HEK293 (cell line): ENCODE data around the gene SLC22A3.
"Not testable (repeated sequence)": the region's sequence is repeated elsewhere in the genome, so short reads cannot be mapped to it uniquely, and the experiment has no call there.

Experiments
- CTCF ChIA-PET: fragments of 350-600 bp; formaldehyde crosslinking; extraction: SDS; loops from one replicate; lab custom pipeline; 2021; ENCODE audit warnings: antibody characterized with exemption; lab: Yijun Ruan, JAX
- POLR2A ChIA-PET: fragments of 300-600 bp; formaldehyde crosslinking; extraction: SDS; loops from one replicate; lab custom pipeline; 2020; ENCODE audit warnings: antibody characterized with exemption, inconsistent platforms; lab: Yijun Ruan, JAX
- H3K27ac ChIP-seq: fragments of 200-500 bp; sonication (Bioruptor generic); 2 replicates; pipeline ENCODE4 v1.5.1; 2014; ENCODE audit warnings: low read depth, low read length, control low read depth, inconsistent platforms; ENCODE audit errors: extremely low read depth
- H3K36me3 ChIP-seq, 2 experiments: fragments of 200-500 bp in 1 of 2; sonication (Bioruptor generic) in 1 of 2; 1 replicate in 1 of 2; 2 replicates in 1 of 2; pipeline ENCODE4 v1.5.1; 2014 to 2017; ENCODE audit warnings: inconsistent platforms in 2 of 2, low read length in 2 of 2; ENCODE audit not compliant: control insufficient read depth in 2 of 2, insufficient read depth in 1 of 2
- H3K4me1 ChIP-seq: fragments of 200-500 bp; sonication (Bioruptor generic); 2 replicates; pipeline ENCODE4 v1.5.1; 2014; ENCODE audit warnings: mild to moderate bottlenecking, low read length, inconsistent platforms; ENCODE audit not compliant: control insufficient read depth, insufficient read depth
- H3K4me3 ChIP-seq: 2 replicates; pipeline ENCODE4 v1.5.1; 2011; ENCODE audit warnings: low read depth, mild to moderate bottlenecking, control low read depth, low read length, moderate library complexity
- H3K9me3 ChIP-seq: fragments of 200-500 bp; sonication (Bioruptor generic); 2 replicates; pipeline ENCODE4 v1.5.1; 2014; ENCODE audit warnings: low read depth, low read length, inconsistent platforms; ENCODE audit not compliant: control insufficient read depth, insufficient read depth
- IKZF3 ChIP-seq: fragments of 450-650 bp; IDR thresholded peaks from 2 replicates; pipeline ENCODE4 v1.5.0; 2018; ENCODE audit warnings: missing biosample characterization, mild to moderate bottlenecking, missing genetic modification characterization, moderate library complexity
- KLF8 ChIP-seq: fragments of 450-650 bp; formaldehyde crosslinking; IDR thresholded peaks from 2 replicates; pipeline ENCODE4 v1.5.1; 2016; ENCODE audit warnings: missing biosample characterization, missing genetic modification characterization
- SETDB1 ChIP-seq: IDR thresholded peaks from one replicate; pipeline ENCODE4 v1.6.1; 2017; ENCODE audit warnings: mild to moderate bottlenecking, low read length, moderate library complexity, mixed read lengths; ENCODE audit not compliant: insufficient read length
- SP2 ChIP-seq: fragments of 450-650 bp; formaldehyde crosslinking; IDR thresholded peaks from 2 replicates; pipeline ENCODE4 v1.5.1; 2016; ENCODE audit warnings: missing biosample characterization, missing genetic modification characterization
- TRIM28 ChIP-seq: IDR thresholded peaks from 2 replicates; pipeline ENCODE4 v1.6.1; 2011; ENCODE audit warnings: low read length, control low read depth, borderline replicate concordance
- ZNF138 ChIP-seq: fragments of 450-650 bp; formaldehyde crosslinking; IDR thresholded peaks from 2 replicates; pipeline ENCODE4 v1.5.1; 2016; ENCODE audit warnings: missing biosample characterization, missing genetic modification characterization, borderline replicate concordance
- ZNF292 ChIP-seq: fragments of 450-650 bp; formaldehyde crosslinking; IDR thresholded peaks from 2 replicates; pipeline ENCODE4 v1.5.1; 2016; ENCODE audit warnings: low read depth, missing biosample characterization, missing genetic modification characterization, borderline replicate concordance
- ZNF366 ChIP-seq: fragments of 450-650 bp; formaldehyde crosslinking; conservative IDR thresholded peaks from 2 replicates; pipeline ENCODE4 v1.5.1; 2016; ENCODE audit warnings: missing biosample characterization, missing genetic modification characterization
- ZNF585B ChIP-seq: fragments of 450-650 bp; formaldehyde crosslinking; IDR thresholded peaks from 2 replicates; pipeline ENCODE4 v1.5.1; 2016; ENCODE audit warnings: missing biosample characterization, missing genetic modification characterization
- ZNF670 ChIP-seq: fragments of 450-650 bp; formaldehyde crosslinking; IDR thresholded peaks from 2 replicates; pipeline ENCODE4 v1.5.1; 2016; ENCODE audit warnings: missing biosample characterization, missing genetic modification characterization, low read depth
- ZNF785 ChIP-seq: fragments of 450-650 bp; formaldehyde crosslinking; IDR thresholded peaks from 2 replicates; pipeline ENCODE4 v1.5.1; 2016; ENCODE audit warnings: missing biosample characterization, missing genetic modification characterization
- ZNF791 ChIP-seq: fragments of 450-650 bp; formaldehyde crosslinking; IDR thresholded peaks from 2 replicates; pipeline ENCODE4 v1.5.1; 2016; ENCODE audit warnings: missing biosample characterization, missing genetic modification characterization
- TF ChIP-seq, protein P1 (sequence below): fragments of 450-650 bp; formaldehyde crosslinking; IDR thresholded peaks from 2 replicates; pipeline ENCODE4 v1.5.1; 2016; ENCODE audit warnings: missing biosample characterization, missing genetic modification characterization

Gene SLC22A3

GRCh38 chr6:160302431-160303082 lies 45.6 kb upstream of the SLC22A3 start:
- H3K27ac ChIP-seq, H3K9me3 ChIP-seq, H3K4me1 ChIP-seq, H3K36me3 ChIP-seq, H3K4me3 ChIP-seq, POLR2A ChIA-PET: not testable (repeated sequence)
- CTCF ChIA-PET = interaction anchor here (0.6 kb wide), 1 partner anchor 349 kb away, joined by 4 read pairs; no protein-coding TSS in a partner anchor
- TF ChIP-seq SETDB1 = peak; percentile 38

GRCh38 chr6:160303806-160304205 lies 44.4 kb upstream of the SLC22A3 start:
- CTCF ChIA-PET = no interaction called here
- Histone ChIP-seq H3K4me1 (no peaks in the 10 kb centered on the region), H3K9me3 (no peaks in the 10 kb centered on the region), H3K4me3 (no peak overlapping the region), H3K36me3 (no peaks in the 10 kb centered on the region), H3K27ac (no peak overlapping the region)
- TF ChIP-seq KLF8 (tag by site-specific recombination) (no peak), ZNF585B (tag by site-specific recombination) (0 out of 2 replicates have a peak, but pooled peaks have one; percentile 20)
- POLR2A ChIA-PET = no interaction called here

GRCh38 chr6:160305926-160306713 lies 42.1 kb upstream of the SLC22A3 start:
- CTCF ChIA-PET = interaction anchor here (0.6 to 1.7 kb wide), 4 partner anchors 10 to 168 kb away, joined by 3 to 8 read pairs (median 4); partner anchors contain the start of gene SLC22A3
- TF ChIP-seq ZNF138 = no peak
- TF ChIP-seq IKZF3 (tag by site-specific recombination) = no peak
- TF ChIP-seq, protein P1, sequence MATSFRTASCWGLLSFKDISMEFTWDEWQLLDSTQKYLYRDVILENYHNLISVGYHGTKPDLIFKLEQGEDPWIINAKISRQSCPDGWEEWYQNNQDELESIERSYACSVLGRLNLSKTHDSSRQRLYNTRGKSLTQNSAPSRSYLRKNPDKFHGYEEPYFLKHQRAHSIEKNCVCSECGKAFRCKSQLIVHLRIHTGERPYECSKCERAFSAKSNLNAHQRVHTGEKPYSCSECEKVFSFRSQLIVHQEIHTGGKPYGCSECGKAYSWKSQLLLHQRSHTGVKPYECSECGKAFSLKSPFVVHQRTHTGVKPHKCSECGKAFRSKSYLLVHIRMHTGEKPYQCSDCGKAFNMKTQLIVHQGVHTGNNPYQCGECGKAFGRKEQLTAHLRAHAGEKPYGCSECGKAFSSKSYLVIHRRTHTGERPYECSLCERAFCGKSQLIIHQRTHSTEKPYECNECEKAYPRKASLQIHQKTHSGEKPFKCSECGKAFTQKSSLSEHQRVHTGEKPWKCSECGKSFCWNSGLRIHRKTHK (tag by site-specific recombination) = no peak
- TF ChIP-seq ZNF366 = no peak
- TF ChIP-seq ZNF785 (tag by site-specific recombination) = no peak
- no peak for TF ChIP-seq TRIM28
- TF ChIP-seq SP2 = no peak
- POLR2A ChIA-PET = no interaction called here

DNA sequence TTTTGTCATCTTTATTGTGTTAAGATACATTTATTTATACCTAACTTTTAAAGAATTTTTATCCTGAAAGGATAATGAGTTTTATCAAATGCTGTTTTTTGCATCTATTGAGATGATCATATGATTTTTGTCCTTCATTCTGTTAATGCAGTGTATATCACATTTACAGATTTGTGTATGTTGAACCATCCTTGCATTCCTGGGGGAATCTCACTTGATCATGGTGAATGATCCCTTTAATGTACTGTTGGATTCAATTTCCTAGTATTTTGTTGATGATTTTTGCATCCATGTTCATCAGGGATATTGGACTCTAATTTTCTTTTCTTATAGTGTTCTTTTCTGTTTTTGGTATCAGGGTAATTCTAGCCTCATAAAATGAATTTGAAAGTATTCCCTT lies 38.5 kb upstream of the SLC22A3 start:
- TF ChIP-seq ZNF292 (tag by site-specific recombination) = no peak
- peak; percentile 53 for TF ChIP-seq SETDB1
- POLR2A ChIA-PET = no interaction called here
- CTCF ChIA-PET = no interaction called here
- H3K4me3 ChIP-seq = no peak overlapping the region
- H3K4me1 ChIP-seq = no peaks in the 10 kb centered on the region
- no peaks in the 10 kb centered on the region; the same call in 1 of the 2 replicates for H3K9me3 ChIP-seq
- H3K36me3 ChIP-seq = no peaks in the 10 kb centered on the region
- H3K27ac ChIP-seq = no peak overlapping the region

More at GRCh38 chr6:160305926-160306713, 42.1 kb upstream of the SLC22A3 start:
- Histone ChIP-seq H3K4me1 (no peaks in the 10 kb centered on the region), H3K27ac (no peak overlapping the region), H3K36me3 (no peaks in the 10 kb centered on the region), H3K4me3 (no peak overlapping the region), H3K9me3 (no peaks in the 10 kb centered on the region)

GRCh38 chr6:160312900-160313299 lies 35.3 kb upstream of the SLC22A3 start:
- POLR2A ChIA-PET = no interaction called here
- Histone ChIP-seq H3K9me3 (no peaks in the 10 kb centered on the region; the same call in 1 of the 2 replicates), H3K36me3 (no peaks in the 10 kb centered on the region), H3K4me3 (no peak overlapping the region), H3K4me1 (no peaks in the 10 kb centered on the region), H3K27ac (no peak overlapping the region)
- TF ChIP-seq ZNF791 (tag by site-specific recombination) = peak; percentile 95
- no peak for TF ChIP-seq ZNF585B (tag by site-specific recombination)
- TF ChIP-seq TRIM28 = peak; percentile 89; the same call in 1 of the 2 replicates
- no peak for TF ChIP-seq ZNF670 (tag by site-specific recombination)
- TF ChIP-seq SETDB1 = peak; percentile 95
- CTCF ChIA-PET = no interaction called here
